ENCODE measurements around the gene DRAXIN. TPM values are rescaled to one million over a fixed set of nuclear protein-coding genes. Genes with fewer than 3 reads are reported as not detected.

Gene DRAXIN
- total RNA-seq, 1 experiment from 2014 or later = 20.5 TPM

DNA sequence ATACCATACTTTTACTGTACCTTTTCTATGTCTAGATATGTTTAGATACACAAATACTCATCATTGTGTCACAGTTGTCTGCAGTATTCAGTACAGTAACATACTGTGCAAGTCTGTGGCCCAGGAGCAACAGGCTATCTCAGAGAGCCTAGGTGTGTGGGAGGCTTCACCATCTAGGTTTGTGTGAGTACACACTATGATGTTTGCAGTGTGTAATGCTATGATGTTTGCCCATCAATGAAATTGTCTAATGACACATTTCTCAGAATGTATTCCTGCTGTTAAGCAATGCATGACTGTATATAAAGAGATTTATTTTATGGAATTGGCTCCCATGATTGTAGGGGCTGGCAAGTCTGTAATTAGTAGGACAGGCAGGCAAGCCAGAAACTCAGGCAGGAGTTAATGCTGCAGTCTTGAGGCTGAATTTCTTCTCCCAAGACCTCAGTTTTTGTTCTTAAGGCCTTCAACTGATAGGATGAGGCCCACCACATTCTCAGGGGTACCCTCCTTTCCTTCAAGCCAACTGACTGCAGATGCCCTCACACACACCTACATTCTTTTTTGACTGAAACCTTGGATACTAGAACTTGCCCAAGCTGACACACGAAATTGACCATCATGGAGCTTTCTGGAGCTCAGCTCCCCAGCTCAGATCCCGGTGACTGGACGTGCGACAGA lies 36.8 kb downstream of the DRAXIN start:
- Histone ChIP-seq H3T11ph (ENCODE audit: low read length) (no peak overlapping the region), H3K9me3 (ENCODE audit: control insufficient read depth, low read depth, low read length) (no peaks in the 10 kb centered on the region), H2BK15ac (ENCODE audit: low read depth, low read length) (no peak overlapping the region), H3K23me2 (ENCODE audit: insufficient read length, low read depth, low read length, poor library complexity, severe bottlenecking) (no peaks in the 10 kb centered on the region), H3K79me1 (ENCODE audit: insufficient read depth, low read depth, low read length, poor library complexity, severe bottlenecking) (no peaks in the 10 kb centered on the region), H3K79me2 (ENCODE audit: insufficient read depth, low read length) (no peaks in the 10 kb centered on the region), H4K91ac (ENCODE audit: insufficient read length, low read depth, low read length) (no peak overlapping the region), H3K4me2 (ENCODE audit: insufficient read depth, insufficient read length, low read length) (no peak overlapping the region), H3K4me1 (ENCODE audit: insufficient read depth, low read length) (peaks cover 8% of the 10 kb centered on the region), H2BK120ac (ENCODE audit: low read depth, low read length, poor library complexity, severe bottlenecking) (no peak overlapping the region), H2AFZ (ENCODE audit: low read length) (no peak overlapping the region), H4K20me1 (ENCODE audit: control insufficient read depth, insufficient read depth, insufficient read length) (no peaks in the 10 kb centered on the region), H3K4ac (ENCODE audit: low read depth, low read length) (no peak overlapping the region), H3K27ac (ENCODE audit: insufficient read length, low read depth, low read length) (no peak overlapping the region), H4K8ac (replicated peaks; ENCODE audit: insufficient read length, low read depth, low read length) (no peak overlapping the region), H3K14ac (ENCODE audit: insufficient read depth, low read length) (no peak overlapping the region; the same call in 1 of the 2 replicates), H3K18ac (ENCODE audit: insufficient read length, low read depth, low read length) (no peak overlapping the region), H3K23ac (ENCODE audit: insufficient read length, low read depth, low read length) (no peak overlapping the region), H2AK5ac (ENCODE audit: insufficient read length, low read length) (no peak overlapping the region), H3K56ac (ENCODE audit: insufficient read length, low read depth, low read length) (no peak overlapping the region), H3K27me3 (ENCODE audit: insufficient read depth, low read length) (no peaks in the 10 kb centered on the region), H4K5ac (ENCODE audit: insufficient read length, low read depth, low read length) (no peak overlapping the region), H2BK20ac (ENCODE audit: low read depth, low read length, poor library complexity, severe bottlenecking) (no peak overlapping the region), H3K9ac (ENCODE audit: extremely low read depth, insufficient read length, low read length) (no peak overlapping the region), H2BK5ac (ENCODE audit: insufficient read length, low read length) (no peak overlapping the region), H2BK12ac (ENCODE audit: insufficient read length, low read depth, low read length) (no peak overlapping the region)
- no CpG with 5 or more reads among the region's 4 CpGs for WGBS (ENCODE audit: extremely low coverage, insufficient read length, low lambda C conversion rate)
- no peaks in the 10 kb centered on the region; a peak in 1 of 5 replicates for H3K9me3 Mint-ChIP-seq
- peaks cover 49 to 55% of the 10 kb centered on the region in 2 experiments for H3K4me1 Mint-ChIP-seq
- DNase-seq = no peak
- TF ChIP-seq, protein P1, sequence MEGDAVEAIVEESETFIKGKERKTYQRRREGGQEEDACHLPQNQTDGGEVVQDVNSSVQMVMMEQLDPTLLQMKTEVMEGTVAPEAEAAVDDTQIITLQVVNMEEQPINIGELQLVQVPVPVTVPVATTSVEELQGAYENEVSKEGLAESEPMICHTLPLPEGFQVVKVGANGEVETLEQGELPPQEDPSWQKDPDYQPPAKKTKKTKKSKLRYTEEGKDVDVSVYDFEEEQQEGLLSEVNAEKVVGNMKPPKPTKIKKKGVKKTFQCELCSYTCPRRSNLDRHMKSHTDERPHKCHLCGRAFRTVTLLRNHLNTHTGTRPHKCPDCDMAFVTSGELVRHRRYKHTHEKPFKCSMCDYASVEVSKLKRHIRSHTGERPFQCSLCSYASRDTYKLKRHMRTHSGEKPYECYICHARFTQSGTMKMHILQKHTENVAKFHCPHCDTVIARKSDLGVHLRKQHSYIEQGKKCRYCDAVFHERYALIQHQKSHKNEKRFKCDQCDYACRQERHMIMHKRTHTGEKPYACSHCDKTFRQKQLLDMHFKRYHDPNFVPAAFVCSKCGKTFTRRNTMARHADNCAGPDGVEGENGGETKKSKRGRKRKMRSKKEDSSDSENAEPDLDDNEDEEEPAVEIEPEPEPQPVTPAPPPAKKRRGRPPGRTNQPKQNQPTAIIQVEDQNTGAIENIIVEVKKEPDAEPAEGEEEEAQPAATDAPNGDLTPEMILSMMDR (conservative IDR thresholded peaks at IDR 0.05) = no peak
- H3K4me3 Mint-ChIP-seq = no peak overlapping the region
- no peaks in the 10 kb centered on the region; the same call in none of the 2 replicates for H3K27me3 Mint-ChIP-seq (ENCODE audit: low read depth)
- no peaks in the 10 kb centered on the region for H3K36me3 Mint-ChIP-seq (ENCODE audit: insufficient read depth in 1 of 3, low read depth in 3 of 3)
- no peak overlapping the region for H3K27ac Mint-ChIP-seq

All from H9 (cell line).